ENCODE results near the gene FGF12.

- TF ChIP-seq POLR2AphosphoS5 (IDR thresholded peaks at IDR 0.05) (no peak), CTCF (IDR thresholded peaks at IDR 0.05) (no peak), POLR2A (IDR thresholded peaks at IDR 0.05) (no peak)
Observed at GRCh38 chr3:192482391-192482790, 244.9 kb downstream of the FGF12 start.

Data from breast epithelium (tissue), 3 donors.